Measurements from ENCODE around the gene TFF2.

TFF2 gene

GRCh38 chr21:42350927-42351426 is at the start of gene TFF2:
Gene TFF2 (minus strand): TSS chr21:42350994. CDS start chr21:42350957, 37 bp downstream.
- no peak for DNase-seq (ENCODE audit: low read depth in 4 of 4, low spot score in 1 of 4)

GRCh38 chr21:42400525-42400924 is 49.7 kb upstream of the TFF2 start:
- DNase-seq (ENCODE audit: low read depth in 4 of 4, low spot score in 1 of 4), result no peak

GRCh38 chr21:42398436-42399028 is 47.7 kb upstream of the TFF2 start:
- no peak for DNase-seq (ENCODE audit: low read depth in 4 of 4, low spot score in 1 of 4)

GRCh38 chr21:42397746-42398394 is 47.1 kb upstream of the TFF2 start:
- no peak for DNase-seq (ENCODE audit: low read depth in 4 of 4, low spot score in 1 of 4)

GRCh38 chr21:42396799-42397745 is 46.3 kb upstream of the TFF2 start:
- DNase-seq (ENCODE audit: low read depth in 4 of 4, low spot score in 1 of 4), result no peak

GRCh38 chr21:42395905-42396651 is 45.3 kb upstream of the TFF2 start, which contains the start of gene TMPRSS3:
Gene TMPRSS3 (minus strand): TSS chr21:42396052. CDS start chr21:42395417, 635 bp downstream.
- no peak for DNase-seq (ENCODE audit: low read depth in 4 of 4, low spot score in 1 of 4)

- DNase-seq (ENCODE audit: low read depth in 4 of 4, low spot score in 1 of 4), result no peak
Observed at GRCh38 chr21:42395302-42395701, 44.5 kb upstream of the TFF2 start.

- no peak for DNase-seq (ENCODE audit: low read depth in 4 of 4, low spot score in 1 of 4)
Observed at GRCh38 chr21:42393443-42393950, 42.7 kb upstream of the TFF2 start.

GRCh38 chr21:42392731-42393442 is 42.1 kb upstream of the TFF2 start:
- no peak for DNase-seq (ENCODE audit: low read depth in 4 of 4, low spot score in 1 of 4)

GRCh38 chr21:42391297-42391696 is 40.5 kb upstream of the TFF2 start:
- DNase-seq (ENCODE audit: low read depth in 4 of 4, low spot score in 1 of 4), result no peak

- no peak for DNase-seq (ENCODE audit: low read depth in 4 of 4, low spot score in 1 of 4)
Observed at GRCh38 chr21:42390696-42391095, 39.9 kb upstream of the TFF2 start.

GRCh38 chr21:42390193-42390592 is 39.4 kb upstream of the TFF2 start:
- no peak for DNase-seq (ENCODE audit: low read depth in 4 of 4, low spot score in 1 of 4)

- no peak for DNase-seq (ENCODE audit: low read depth in 4 of 4, low spot score in 1 of 4)
Observed at GRCh38 chr21:42389449-42389835, 38.6 kb upstream of the TFF2 start.

GRCh38 chr21:42388740-42389448 is 38.1 kb upstream of the TFF2 start:
- DNase-seq (ENCODE audit: low read depth in 4 of 4, low spot score in 1 of 4), result no peak

GRCh38 chr21:42387843-42388340 is 37.1 kb upstream of the TFF2 start:
- DNase-seq (ENCODE audit: low read depth in 4 of 4, low spot score in 1 of 4), result no peak

GRCh38 chr21:42387164-42387563 is 36.4 kb upstream of the TFF2 start:
- DNase-seq (ENCODE audit: low read depth in 4 of 4, low spot score in 1 of 4), result no peak

- DNase-seq (ENCODE audit: low read depth in 4 of 4, low spot score in 1 of 4), result no peak
Observed at GRCh38 chr21:42386034-42386591, 35.3 kb upstream of the TFF2 start.

GRCh38 chr21:42385619-42386018 is 34.8 kb upstream of the TFF2 start:
- no peak for DNase-seq (ENCODE audit: low read depth in 4 of 4, low spot score in 1 of 4)

- no peak for DNase-seq (ENCODE audit: low read depth in 4 of 4, low spot score in 1 of 4)
Observed at GRCh38 chr21:42384989-42385388, 34.2 kb upstream of the TFF2 start.
